ENCODE measurements around the gene AGPAT3. TPM values are rescaled to one million over a fixed set of nuclear protein-coding genes. Genes with fewer than 3 reads are reported as not detected.
A peak's percentile ranks its signal among the peaks of the same experiment; 100 is the strongest.

The AGPAT3 gene
- total RNA-seq, 1 donor from 2014 or later, result 107 TPM

GRCh38 chr21:43975469-43976098, 110.6 kb downstream of the AGPAT3 start:
- DNase-seq (ENCODE audit: low spot score), result peak; percentile 78

DNA sequence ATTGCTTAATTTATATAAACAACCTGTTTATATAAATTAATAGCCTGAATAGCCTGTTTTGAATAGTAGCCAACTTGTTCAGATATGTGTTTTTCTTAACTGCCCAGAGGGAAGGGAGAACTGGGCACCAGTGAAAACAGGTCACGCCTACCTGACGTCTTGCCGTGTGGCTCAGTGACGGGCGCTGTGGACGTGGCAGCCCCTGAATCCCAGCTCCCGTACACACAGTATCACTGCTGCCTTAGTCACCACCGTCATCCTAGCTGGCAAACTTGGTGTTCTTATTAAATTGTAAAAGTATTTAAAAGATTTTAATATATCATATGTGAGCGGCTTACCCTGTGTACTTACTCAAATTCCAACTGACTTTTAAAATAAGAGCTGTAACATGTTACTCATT, 111.6 kb downstream of the AGPAT3 start:
- no peak for DNase-seq (ENCODE audit: low spot score)

GRCh38 chr21:43978060-43978459, 113.0 kb downstream of the AGPAT3 start:
- no peak for DNase-seq (ENCODE audit: low spot score)

- no peak for DNase-seq (ENCODE audit: low spot score)
Observed at GRCh38 chr21:43979654-43980053, 114.6 kb downstream of the AGPAT3 start.

GRCh38 chr21:43981151-43981870, 116.3 kb downstream of the AGPAT3 start:
- no peak for DNase-seq (ENCODE audit: low spot score)

DNA sequence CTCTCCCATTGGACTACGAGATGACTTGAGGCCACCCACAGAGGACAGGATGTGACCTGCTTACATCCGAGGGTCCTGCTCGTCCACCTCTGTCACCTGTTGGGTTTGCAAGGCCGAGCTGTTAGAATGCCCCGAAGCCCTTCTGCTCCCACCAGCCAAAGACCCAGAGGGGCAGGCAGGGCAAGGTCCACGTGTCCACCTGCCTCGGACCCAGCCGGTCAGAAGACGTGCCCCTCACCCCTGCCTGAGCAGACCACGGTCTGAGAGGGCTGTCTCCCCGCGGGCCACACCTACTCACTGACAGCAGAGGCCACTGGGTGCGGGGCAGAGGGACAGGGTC, 116.8 kb downstream of the AGPAT3 start:
- DNase-seq (ENCODE audit: low spot score), result no peak

GRCh38 chr21:43982489-43983078, 117.6 kb downstream of the AGPAT3 start:
- DNase-seq (ENCODE audit: low spot score), result no peak

- DNase-seq (ENCODE audit: low spot score), result no peak
Observed at GRCh38 chr21:43983390-43983789, 118.4 kb downstream of the AGPAT3 start.

DNA sequence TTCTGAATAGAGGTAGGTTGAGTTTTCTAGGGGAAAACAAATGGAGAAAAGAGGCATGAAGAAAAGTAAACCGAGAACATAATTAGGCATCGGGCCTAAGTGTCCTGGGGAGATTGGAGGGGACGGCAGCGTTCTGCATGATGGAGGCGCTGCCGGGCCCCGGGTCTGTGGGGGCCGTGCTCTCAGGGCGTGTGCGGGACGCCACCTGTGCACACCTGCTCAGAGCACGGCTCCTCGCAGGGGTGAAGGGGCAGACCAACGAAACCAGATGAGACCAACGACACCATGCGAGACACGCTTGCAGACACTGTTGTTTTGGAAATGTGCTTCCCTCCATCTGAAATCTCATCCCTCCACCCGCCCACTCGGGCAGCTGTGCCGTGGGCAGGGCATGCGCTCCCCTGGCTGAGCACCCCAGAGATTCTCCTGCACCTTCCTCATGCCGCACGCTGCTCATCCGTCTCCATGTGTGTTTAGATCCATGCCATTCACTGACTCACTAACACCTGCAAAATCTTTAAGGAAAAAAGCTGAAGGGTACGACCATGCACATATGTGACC, 118.9 kb downstream of the AGPAT3 start:
- DNase-seq (ENCODE audit: low spot score), result no peak

DNA sequence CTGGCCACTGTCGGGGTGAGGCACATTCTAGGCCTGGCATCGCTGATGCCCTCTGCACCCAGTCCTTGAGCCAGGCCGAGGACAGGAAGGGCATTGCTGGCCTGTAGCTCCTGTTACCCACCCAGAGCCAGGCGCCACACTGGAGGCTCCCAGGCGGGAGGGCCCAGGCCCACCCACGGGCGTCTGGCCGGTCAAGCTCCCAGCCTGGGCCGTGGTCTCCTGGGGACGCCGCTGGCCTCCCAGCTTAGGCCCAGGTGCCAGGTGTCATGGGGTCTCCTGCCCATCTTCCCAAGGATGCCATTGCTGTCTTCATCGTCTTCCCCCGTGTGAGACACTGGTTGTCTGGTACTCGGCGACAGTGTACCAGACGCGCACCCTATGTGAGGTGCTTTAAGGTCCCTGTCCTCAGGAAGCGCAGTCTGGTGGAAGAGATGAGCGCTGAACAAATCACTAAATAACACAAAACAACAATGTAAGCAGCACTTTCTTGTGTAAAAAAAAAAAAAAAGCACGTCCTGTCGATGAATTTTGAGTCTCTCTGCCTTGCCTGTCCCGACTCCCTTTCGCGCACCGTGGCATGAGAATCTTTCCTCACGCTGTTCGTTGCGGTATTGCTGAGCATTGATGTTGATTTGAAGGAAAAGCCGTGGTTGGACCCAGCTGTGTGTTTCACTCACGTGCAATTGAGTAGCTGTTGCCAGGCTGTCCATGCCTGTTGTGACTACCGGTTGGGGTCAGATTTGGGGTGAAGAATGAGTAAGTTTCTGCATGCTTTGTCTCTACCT, 120.1 kb downstream of the AGPAT3 start:
- no peak for DNase-seq (ENCODE audit: low spot score)

DNA sequence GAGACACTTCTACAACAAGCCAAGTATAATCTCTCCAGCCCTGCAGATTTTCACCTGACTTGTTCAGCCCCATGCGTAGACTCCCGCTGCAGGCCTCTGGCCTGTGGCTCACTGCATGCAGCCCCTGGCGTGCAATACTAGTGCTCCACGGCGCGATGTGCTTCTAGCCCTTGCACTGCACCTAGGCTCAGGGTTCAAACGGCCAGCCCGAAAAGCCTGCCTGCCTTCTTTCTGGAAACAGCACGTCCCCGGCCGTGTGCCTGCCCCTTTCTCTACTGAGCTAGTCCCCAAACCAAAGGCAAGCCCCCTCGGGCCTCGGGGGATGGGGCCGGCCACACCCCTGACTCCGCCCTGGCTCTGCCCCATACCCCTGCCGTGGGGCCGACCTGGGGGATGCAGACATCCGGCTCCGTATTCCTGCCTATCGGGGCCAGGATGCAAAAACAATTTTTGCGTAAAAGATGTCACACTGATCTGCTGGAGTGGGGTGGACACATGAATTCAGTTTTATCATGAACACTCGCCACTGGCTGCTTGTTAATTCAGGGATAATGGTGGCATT, 120.7 kb downstream of the AGPAT3 start:
- DNase-seq (ENCODE audit: low spot score), result no peak

DNA sequence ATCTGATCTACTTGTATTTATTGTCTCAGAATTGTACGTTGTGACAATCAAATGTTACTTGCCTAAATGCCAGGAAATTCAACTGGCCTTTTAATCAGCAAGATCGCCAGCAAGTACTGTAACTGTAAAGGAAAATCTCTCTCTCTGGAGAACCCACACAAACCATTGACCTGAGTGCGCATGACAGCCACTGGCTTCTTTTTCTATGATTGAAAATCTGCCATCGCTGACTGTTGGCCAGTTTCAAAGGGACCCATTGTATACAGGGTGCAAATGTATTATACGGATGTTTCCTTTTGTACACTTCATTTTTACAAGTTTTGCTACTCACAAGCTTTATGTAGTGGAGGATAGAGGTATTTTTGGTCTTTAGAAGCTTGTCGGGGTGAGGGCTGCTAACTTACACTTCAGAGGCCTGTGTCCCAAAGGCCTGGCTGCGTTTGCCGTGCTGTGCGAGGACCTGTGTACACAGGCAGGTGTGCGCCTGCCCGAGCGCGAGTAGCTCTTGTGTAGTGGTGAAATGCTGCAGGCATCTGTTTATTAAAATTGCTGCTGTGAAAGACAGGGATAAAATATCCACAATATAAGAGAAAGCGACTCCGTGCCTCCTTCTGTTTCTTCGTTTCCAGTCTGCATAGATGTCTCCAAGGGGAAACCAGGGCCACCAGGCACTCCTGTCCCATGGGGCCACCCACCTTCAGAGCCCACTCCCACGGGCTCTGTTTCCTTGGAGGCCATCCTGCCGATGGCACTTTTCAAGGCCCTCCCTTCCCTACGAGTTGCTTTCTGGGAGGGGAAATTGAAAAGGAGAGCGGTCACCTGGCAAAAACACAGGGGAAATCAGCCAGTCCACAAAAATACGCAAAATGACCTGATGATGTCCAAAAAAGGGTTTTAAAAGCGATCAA, 121.8 kb downstream of the AGPAT3 start:
- DNase-seq (ENCODE audit: low spot score), result no peak

GRCh38 chr21:43987509-43987908, 122.5 kb downstream of the AGPAT3 start:
- DNase-seq (ENCODE audit: low spot score), result no peak

DNA sequence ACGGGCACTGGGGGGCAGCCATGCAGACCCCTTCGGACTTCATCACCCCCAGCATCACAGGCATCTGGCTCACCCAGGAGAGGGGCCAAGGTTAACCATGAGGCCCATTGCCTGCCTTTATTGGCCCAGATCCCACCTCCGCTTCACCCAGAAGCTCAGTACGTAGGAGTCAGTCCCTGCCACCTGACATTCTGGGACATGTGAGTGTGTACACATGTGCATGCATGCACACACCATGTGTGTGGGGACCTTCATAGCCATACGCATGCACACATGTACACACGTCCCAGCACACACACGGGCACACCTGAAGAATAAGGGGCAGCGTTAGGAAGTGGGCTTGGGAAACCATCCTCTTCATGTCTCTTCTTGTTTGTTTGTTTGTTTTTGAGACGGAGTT, 123.0 kb downstream of the AGPAT3 start:
- no peak for DNase-seq (ENCODE audit: low spot score)

GRCh38 chr21:43988506-43989230, 123.6 kb downstream of the AGPAT3 start:
- DNase-seq (ENCODE audit: low spot score), result no peak

- DNase-seq (ENCODE audit: low spot score), result no peak
Observed at GRCh38 chr21:43989401-43989800, 124.4 kb downstream of the AGPAT3 start.

DNA sequence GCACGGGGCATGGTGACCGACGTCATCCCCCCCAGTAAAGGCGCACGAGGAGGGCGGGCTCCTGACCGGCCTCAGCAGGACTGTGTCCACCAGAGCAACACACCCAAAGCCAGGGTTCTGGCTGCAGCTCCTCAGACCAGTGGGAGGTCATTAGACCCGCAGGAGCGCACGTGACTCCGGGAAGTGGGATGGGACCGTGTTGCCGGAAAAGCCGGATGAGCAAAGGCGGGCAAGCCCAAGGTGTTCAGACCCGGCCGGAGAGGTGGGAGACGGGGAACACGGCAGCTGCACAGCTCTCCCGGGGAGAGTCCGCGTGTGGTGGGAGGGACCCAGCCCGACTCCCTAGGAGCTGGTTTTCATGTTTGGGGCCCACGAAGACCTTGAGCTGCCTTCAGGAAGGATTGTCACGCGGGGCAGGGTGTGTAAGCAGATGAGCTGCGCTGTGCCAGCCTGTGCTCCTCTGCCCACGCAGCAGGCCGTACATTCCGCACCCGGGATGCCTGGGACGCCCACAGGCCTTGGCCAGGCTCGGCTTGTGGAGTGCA, 126.5 kb downstream of the AGPAT3 start:
- no peak for DNase-seq (ENCODE audit: low spot score)

DNA sequence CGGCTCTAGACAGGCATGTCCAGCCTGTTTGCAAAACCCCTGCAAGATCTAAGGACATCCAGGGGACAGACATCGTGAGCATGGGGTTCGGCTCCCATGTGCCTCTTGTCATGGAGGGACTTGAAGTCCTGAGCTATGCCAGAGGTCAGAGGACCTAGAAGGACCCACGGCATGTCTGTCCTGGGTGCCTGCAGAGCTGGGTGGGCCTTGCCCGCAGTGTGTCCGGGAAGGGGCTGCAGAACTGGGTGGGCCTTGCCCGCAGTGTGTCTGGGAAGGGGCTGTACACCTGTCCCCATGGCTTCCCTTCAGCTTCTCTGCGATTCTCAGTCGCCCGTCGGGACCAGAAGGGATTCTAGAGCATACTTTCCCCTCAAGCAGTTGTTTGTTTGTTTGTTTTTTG, 127.1 kb downstream of the AGPAT3 start:
- no peak for DNase-seq (ENCODE audit: low spot score)

DNA sequence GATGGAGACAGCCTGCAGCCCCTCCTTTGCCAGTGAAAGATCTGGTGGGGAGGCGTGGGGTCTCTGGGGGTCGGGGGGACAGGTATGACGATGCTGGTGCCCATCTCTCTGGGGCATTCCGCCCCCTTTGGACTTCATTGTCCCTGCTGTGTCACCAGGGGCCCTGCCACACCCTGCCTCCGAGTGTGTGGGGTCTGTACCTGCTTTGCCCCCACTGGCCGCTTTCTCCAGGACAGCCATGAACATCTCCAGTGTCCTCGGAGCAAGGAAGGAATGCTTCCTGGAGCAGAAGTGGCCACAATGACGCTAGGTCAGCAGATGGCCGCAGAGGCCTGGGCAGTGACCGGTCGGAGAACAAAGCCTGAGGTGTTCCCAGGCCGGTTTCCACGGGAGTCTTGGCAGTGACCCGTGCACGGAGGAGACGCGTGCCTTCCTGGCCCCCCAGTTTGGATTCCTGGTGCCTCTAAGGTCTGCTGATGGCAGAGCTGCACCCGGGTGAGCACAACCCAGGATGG, 128.5 kb downstream of the AGPAT3 start:
- DNase-seq (ENCODE audit: low spot score), result no peak

- DNase-seq (ENCODE audit: low spot score), result no peak
Observed at GRCh38 chr21:43994085-43994484, 129.1 kb downstream of the AGPAT3 start.

Data from mucosa of gallbladder (tissue), 1 donor.